RWPE2 (cell line): ENCODE measurements around the gene LIPT2.

ENCODE experiments used
- ATAC-seq: fragments of 200-7000 bp; cut with Tn5 transposase; 3 replicates; pipeline ENCODE4 v1.9.1; 2021; ENCODE audit warnings: low read depth
- DNase-seq: peaks from one replicate; pipeline ENCODE4 v3.0.0-alpha.2; 2020; ENCODE audit warnings: low spot score
- H3K27ac ChIP-seq: fragments of 450-650 bp; 2 replicates; pipeline ENCODE4 v1.5.1; 2017; ENCODE audit warnings: mild to moderate bottlenecking; ENCODE audit not compliant: poor library complexity, severe bottlenecking
- H3K27me3 ChIP-seq: fragments of 250-450 bp; sonication (Bioruptor Pico); 2 replicates; pipeline ENCODE4 v1.5.1; 2021; ENCODE audit warnings: mild to moderate bottlenecking, moderate library complexity; ENCODE audit not compliant: insufficient read depth, poor library complexity, severe bottlenecking
- H3K36me3 ChIP-seq: fragments of 250-450 bp; sonication (Bioruptor Pico); 2 replicates; pipeline ENCODE4 v1.5.1; 2020; ENCODE audit warnings: low read depth, mild to moderate bottlenecking, moderate library complexity
- H3K4me1 ChIP-seq: fragments of 250-450 bp; sonication (Bioruptor Pico); 2 replicates; pipeline ENCODE4 v1.5.1; 2021; ENCODE audit warnings: mild to moderate bottlenecking, moderate library complexity; ENCODE audit not compliant: insufficient read depth, poor library complexity, severe bottlenecking
- H3K4me3 ChIP-seq: fragments of 250-450 bp; sonication (Bioruptor Pico); 2 replicates; pipeline ENCODE4 v1.5.1; 2021; ENCODE audit warnings: mild to moderate bottlenecking, moderate library complexity; ENCODE audit not compliant: severe bottlenecking
- H3K9me3 ChIP-seq: fragments of 250-450 bp; sonication (Bioruptor Pico); 2 replicates; pipeline ENCODE4 v1.5.1; 2021; ENCODE audit warnings: mild to moderate bottlenecking, moderate library complexity; ENCODE audit not compliant: severe bottlenecking
- CTCF ChIP-seq: fragments of 450-650 bp; IDR thresholded peaks from one replicate; pipeline ENCODE4 v1.5.1; 2017; ENCODE audit warnings: mild to moderate bottlenecking, moderate library complexity; ENCODE audit not compliant: poor library complexity, severe bottlenecking

Gene LIPT2

GRCh38 chr11:74492974-74493790 lies at the start of gene LIPT2:
Gene LIPT2 (minus strand): TSS chr11:74493724. CDS start chr11:74493703, 21 bp downstream.
- peaks cover 3% of the 10 kb centered on the region for H3K4me1 ChIP-seq
- TF ChIP-seq CTCF = no peak
- peak; percentile 98 for DNase-seq
- H3K4me3 ChIP-seq = peak within 1 kb of the TSS; percentile 85
- no peaks in the 10 kb centered on the region for H3K27me3 ChIP-seq
- peak; percentile 97 for ATAC-seq
- H3K27ac ChIP-seq = peak within 1 kb of the TSS; percentile 84
- no peaks in the 10 kb centered on the region for H3K36me3 ChIP-seq
- no peaks in the 10 kb centered on the region for H3K9me3 ChIP-seq

GRCh38 chr11:74541466-74541865 lies 47.9 kb upstream of the LIPT2 start:
- Histone ChIP-seq H3K4me3 (no peak overlapping the region), H3K27ac (no peak overlapping the region), H3K9me3 (peaks cover 5% of the 10 kb centered on the region), H3K36me3 (no peaks in the 10 kb centered on the region), H3K4me1 (no peaks in the 10 kb centered on the region), H3K27me3 (peaks cover 17% of the 10 kb centered on the region)
- no peak for TF ChIP-seq CTCF
- DNase-seq = no peak
- ATAC-seq = no peak

GRCh38 chr11:74540270-74540669 lies 46.7 kb upstream of the LIPT2 start:
- no peak for ATAC-seq
- no peak for DNase-seq
- no peak for TF ChIP-seq CTCF
- H3K4me3 ChIP-seq = no peak overlapping the region
- peaks cover 5% of the 10 kb centered on the region for H3K9me3 ChIP-seq
- no peak overlapping the region for H3K27ac ChIP-seq
- H3K27me3 ChIP-seq = peaks cover 5% of the 10 kb centered on the region
- H3K36me3 ChIP-seq = no peaks in the 10 kb centered on the region
- no peaks in the 10 kb centered on the region for H3K4me1 ChIP-seq

- DNase-seq (no peak), ATAC-seq (no peak)
- no peak for TF ChIP-seq CTCF
- no peaks in the 10 kb centered on the region for H3K4me1 ChIP-seq
- H3K27me3 ChIP-seq = no peaks in the 10 kb centered on the region
- no peaks in the 10 kb centered on the region for H3K36me3 ChIP-seq
- no peak overlapping the region for H3K4me3 ChIP-seq
- H3K27ac ChIP-seq = no peak overlapping the region
- H3K9me3 ChIP-seq = peaks cover 5% of the 10 kb centered on the region
These were observed 45.2 kb upstream of the LIPT2 start for GRCh38 chr11:74538680-74539079.
